ENCODE data around the gene CMTM6. TPM values are rescaled to one million over a fixed set of nuclear protein-coding genes. Genes with fewer than 3 reads are reported as not detected.
A peak's percentile ranks its signal among the peaks of the same experiment; 100 is the strongest.
"Not testable (repeated sequence)": the region's sequence is repeated elsewhere in the genome, so short reads cannot be mapped to it uniquely, and the experiment has no call there.

Gene CMTM6
- total RNA-seq, 2 donors from 2014 or later, result 55.3 to 73.7 TPM

DNA sequence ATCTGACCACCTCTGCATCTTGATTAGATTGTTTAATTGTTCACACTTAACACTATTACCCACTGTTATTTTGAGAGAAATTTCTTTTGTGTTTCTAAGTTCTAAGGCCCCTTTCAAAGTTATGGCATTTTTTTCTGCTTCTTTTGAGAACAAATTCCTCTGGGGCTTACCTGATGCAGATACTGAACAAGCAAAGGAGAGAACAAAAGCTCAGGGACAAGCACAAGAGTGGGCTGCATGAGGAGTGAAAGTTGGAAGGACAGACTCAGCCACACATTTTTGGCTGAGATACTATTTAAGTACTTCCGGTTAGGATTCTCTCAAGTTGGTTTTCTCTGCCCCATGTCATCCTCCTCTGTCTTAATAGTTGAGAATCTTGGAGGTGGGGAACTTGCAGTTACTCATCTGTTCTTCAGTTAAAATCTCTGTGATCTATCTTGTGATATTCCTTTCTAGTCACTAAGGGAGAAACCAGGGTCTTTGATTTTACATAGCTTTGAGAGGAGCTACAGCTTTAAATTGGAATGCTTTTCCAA lies 54.7 kb downstream of the CMTM6 start:
- Histone ChIP-seq H3K27ac (no peak overlapping the region), H3K9ac (ENCODE audit: low read depth in 2 of 2, low read length in 2 of 2) (no peak overlapping the region), H3K9me3 (no peaks in the 10 kb centered on the region), H3K4me3 (no peak overlapping the region), H3K27me3 (no peaks in the 10 kb centered on the region), H3K36me3 (no peaks in the 10 kb centered on the region), H3K4me1 (no peaks in the 10 kb centered on the region)
- intact Hi-C loops (cut with DNase I), result no loop called here
- no peak for DNase-seq
- TF ChIP-seq, protein P1, sequence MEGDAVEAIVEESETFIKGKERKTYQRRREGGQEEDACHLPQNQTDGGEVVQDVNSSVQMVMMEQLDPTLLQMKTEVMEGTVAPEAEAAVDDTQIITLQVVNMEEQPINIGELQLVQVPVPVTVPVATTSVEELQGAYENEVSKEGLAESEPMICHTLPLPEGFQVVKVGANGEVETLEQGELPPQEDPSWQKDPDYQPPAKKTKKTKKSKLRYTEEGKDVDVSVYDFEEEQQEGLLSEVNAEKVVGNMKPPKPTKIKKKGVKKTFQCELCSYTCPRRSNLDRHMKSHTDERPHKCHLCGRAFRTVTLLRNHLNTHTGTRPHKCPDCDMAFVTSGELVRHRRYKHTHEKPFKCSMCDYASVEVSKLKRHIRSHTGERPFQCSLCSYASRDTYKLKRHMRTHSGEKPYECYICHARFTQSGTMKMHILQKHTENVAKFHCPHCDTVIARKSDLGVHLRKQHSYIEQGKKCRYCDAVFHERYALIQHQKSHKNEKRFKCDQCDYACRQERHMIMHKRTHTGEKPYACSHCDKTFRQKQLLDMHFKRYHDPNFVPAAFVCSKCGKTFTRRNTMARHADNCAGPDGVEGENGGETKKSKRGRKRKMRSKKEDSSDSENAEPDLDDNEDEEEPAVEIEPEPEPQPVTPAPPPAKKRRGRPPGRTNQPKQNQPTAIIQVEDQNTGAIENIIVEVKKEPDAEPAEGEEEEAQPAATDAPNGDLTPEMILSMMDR (IDR thresholded peaks at IDR 0.05), result no peak

DNA sequence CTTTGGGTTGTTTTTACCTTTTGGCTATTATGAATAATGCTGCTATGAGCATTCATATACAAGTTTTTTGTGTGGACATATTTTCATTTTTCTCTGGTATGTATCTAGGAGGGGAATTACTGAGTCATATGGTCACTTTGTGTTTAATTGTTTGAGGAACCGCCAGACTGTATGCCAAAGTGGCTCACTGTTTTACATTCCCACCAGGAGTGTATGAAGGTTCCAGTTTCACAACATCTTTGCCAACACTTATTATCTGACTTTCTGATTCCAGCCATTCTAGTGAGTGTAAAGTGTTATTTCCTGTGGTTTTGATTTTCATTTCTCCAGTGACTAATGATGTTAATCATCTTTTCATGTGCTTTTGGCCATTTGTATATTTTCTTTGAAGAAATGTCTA lies 59.2 kb downstream of the CMTM6 start:
- no peak for DNase-seq
- no peak overlapping the region for H3K4me3 ChIP-seq
- no peak overlapping the region for H3K9ac ChIP-seq (ENCODE audit: low read depth in 2 of 2, low read length in 2 of 2)
- H3K27me3 ChIP-seq, result no peaks in the 10 kb centered on the region
- H3K36me3 ChIP-seq, result no peaks in the 10 kb centered on the region
- H3K4me1 ChIP-seq, result no peaks in the 10 kb centered on the region
- intact Hi-C loops (cut with DNase I), result no loop called here
- TF ChIP-seq, protein P1 (IDR thresholded peaks at IDR 0.05), result no peak
- H3K27ac ChIP-seq, result no peak overlapping the region
- H3K9me3 ChIP-seq, result no peaks in the 10 kb centered on the region

DNA sequence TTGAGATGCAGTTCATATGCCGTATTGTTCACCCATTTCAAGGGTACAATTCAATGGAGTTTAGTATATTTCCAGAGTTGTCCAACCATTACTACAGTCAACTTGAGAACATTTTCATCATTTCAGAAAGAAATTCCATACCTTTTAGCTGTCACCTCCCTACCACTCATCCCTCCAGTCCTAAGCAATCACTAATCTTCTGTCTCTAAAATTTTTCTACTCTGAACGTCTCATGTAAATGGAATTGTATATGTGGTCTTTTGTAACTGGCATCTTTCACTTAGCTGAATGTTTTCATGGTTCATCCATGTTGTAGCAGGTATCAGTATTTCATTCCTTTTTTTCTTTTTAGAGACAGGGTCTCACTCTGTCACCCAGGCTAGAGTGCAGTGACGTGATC lies 59.9 kb downstream of the CMTM6 start:
- Histone ChIP-seq H3K27me3 (no peaks in the 10 kb centered on the region), H3K4me3 (no peak overlapping the region), H3K9me3 (no peaks in the 10 kb centered on the region), H3K4me1 (no peaks in the 10 kb centered on the region), H3K27ac (no peak overlapping the region), H3K36me3 (no peaks in the 10 kb centered on the region), H3K9ac (ENCODE audit: low read depth in 2 of 2, low read length in 2 of 2) (no peak overlapping the region)
- TF ChIP-seq, protein P1 (IDR thresholded peaks at IDR 0.05), result no peak
- no peak for DNase-seq
- intact Hi-C loops (cut with DNase I), result no loop called here

DNA sequence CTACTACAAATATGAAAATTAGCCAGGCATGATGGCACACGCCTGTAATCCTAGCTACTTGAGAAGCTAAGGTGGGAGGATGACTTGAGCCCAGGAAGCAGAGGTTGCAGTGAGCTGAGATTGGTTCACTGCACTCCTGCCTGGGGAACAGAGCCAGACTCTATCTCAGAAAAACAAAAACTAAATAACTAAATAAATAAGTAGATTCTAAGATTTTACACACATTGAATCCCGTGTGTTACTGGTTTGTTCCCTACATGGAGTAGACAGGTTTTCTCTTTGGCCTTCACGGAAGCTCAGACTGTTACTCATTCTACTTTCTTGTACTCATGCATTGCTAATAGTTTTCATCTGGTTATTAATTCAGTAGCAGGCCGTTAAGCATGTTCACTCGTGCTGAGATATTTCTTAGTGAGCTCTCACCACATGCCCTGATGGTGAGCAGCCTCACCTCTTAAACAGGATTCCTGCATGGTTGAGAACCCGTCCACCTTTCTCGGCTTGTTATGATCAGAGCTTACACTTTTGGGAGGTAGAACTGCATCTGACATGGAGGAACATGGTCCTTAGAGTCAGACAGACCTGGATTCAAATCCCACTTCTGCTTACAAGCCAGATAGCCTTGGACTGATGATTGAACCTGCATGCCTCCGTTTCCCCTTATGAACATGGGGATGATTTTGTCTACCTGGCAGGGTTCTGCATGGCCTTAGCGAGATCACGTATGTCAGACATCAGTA lies 61.9 kb downstream of the CMTM6 start:
- Histone ChIP-seq H3K4me3 (no peak overlapping the region), H3K9me3 (no peaks in the 10 kb centered on the region), H3K27me3 (no peaks in the 10 kb centered on the region), H3K36me3 (no peaks in the 10 kb centered on the region), H3K4me1 (no peaks in the 10 kb centered on the region), H3K27ac (no peak overlapping the region), H3K9ac (ENCODE audit: low read depth in 2 of 2, low read length in 2 of 2) (no peak overlapping the region)
- peak; percentile 11 for DNase-seq
- TF ChIP-seq, protein P1 (IDR thresholded peaks at IDR 0.05), result no peak
- intact Hi-C loops (cut with DNase I), result no loop called here

DNA sequence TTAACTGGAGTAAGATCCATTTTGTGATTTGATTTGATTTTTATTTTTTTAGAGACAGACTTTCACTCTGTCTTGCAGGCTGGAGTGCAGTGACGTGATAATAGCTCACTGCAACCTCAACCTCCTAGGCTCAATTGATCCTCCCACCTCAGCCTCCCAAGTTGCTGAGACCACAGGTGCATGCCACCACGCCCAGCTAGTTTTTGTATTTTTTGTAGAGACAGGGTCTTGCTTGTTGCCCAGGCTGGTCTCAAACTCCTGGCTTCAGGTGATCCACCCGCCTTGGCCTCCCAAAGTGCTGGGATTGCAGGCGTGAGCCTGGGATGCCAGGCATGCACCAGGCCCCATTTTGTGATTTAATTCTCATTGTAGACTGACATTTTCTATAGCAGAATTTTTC lies 63.2 kb downstream of the CMTM6 start:
- H3K4me1 ChIP-seq; H3K27ac ChIP-seq; intact Hi-C loops (cut with DNase I); DNase-seq; H3K27me3 ChIP-seq; H3K36me3 ChIP-seq; H3K4me3 ChIP-seq; H3K9ac ChIP-seq (ENCODE audit: low read depth in 2 of 2, low read length in 2 of 2); H3K9me3 ChIP-seq: not testable (repeated sequence)

DNA sequence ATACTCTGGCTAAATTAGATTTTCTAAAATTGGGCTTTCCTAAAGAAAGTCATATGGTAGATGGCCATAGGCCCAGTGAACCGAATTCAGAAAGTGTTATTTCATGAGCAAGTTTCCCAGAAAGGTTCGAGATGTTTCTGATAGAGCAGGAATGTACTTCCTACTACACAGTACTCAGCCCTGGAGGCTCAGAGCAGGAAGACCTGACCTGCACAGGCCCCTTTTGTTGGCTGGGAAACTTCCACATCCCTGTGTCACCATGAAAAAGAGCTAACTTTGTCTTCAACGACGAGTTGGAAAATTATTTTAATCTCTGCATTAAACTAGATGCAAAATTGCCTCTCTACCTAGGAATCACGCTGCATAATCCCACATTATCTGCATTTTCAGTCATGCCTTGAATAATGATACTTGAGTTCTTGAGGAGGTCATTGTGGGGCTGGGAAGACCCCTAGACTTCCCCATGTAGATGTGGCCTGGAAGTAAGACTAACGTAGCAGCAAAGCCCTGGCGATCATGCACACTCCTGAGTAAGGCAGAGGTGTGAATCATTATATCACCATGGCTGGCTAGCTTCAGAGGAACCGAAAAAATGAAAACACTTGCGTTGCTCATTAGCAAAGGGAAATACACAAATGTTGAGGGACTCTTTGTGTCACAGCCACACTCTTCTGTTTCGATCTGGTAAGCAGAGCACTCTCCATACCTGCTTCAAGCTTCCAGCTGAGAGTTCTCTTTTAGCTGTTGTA lies 63.9 kb downstream of the CMTM6 start:
- Histone ChIP-seq H3K4me3 (no peak overlapping the region), H3K9me3 (no peaks in the 10 kb centered on the region), H3K4me1 (no peaks in the 10 kb centered on the region), H3K36me3 (no peaks in the 10 kb centered on the region), H3K9ac (ENCODE audit: low read depth in 2 of 2, low read length in 2 of 2) (no peak overlapping the region), H3K27me3 (no peaks in the 10 kb centered on the region), H3K27ac (no peak overlapping the region)
- TF ChIP-seq, protein P1 (IDR thresholded peaks at IDR 0.05), result no peak
- no peak for DNase-seq
- intact Hi-C loops (cut with DNase I), result no loop called here

Data from colonic mucosa (tissue), 4 donors.